ENCODE measurements around the gene FAT3.

Gene FAT3

DNA sequence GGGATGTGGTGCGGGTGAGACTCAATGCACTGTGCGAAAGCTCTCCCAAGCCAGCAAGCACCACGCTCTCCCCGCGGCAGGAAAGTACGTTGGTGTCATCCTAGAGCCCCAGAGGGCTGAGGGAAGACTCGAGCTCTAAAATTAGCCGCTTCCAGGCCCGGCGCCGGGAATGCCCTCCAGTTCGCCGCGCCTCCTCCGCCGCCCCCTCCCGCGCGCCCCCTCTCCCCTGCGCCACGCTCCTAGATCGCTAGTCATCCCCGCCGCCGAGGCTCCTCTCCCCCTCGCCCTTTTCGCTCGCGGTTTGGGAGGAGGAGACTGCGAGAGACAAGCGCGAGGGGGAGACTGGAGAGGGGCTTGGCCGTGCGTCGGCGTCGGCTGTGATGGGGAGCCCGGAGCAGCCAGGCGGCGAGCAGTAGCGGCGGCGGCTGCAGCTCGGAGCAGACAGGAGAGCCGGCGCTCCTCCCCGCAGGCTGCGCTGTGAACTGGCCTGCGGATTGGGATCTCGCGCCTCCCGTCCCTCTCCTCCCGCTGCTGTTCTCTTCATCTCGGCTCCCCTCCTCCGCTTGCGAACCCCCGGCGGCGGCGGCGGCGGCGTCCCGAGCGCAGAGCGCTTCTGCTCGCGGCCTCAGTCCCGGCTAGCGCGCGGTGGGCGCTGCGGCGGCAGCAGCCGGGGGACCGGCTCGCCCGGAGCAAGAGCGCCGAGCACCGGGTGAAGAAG, at the start of gene FAT3:
TSS of gene FAT3 (plus strand) at position 412 of the 718 bp plus-strand sequence. CDS start 127,295 bp downstream, outside the sequence.
- no peak for FAIRE-seq

DNA sequence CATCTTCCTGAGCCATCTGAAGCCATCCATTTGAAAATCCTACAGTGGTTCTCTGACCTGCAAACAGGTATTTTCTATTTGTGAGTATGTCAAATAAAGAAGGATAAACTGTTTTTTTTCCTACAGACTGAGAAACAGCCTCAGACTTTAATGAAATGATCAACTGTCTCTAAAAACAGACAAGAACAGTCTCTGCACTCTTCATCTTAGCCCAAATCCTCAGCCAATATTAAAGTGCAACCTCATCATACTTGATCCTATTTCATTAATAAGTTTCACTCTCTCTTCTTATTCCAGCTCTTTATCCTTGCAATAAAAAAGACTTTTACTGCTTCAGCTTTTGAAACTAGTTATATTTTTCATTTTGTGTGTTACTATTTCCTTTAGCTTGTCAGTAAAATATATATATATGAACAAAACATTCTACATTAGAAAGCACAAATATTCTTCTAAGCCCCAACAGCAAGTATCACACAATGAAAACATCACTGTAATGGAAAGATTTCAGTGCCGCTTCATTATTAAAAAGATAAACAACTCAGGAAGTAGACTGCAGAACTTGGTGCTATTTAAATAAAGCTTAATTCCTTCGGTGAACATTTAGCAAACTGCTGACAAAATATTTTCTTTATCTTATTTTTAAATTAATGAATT, 45.5 kb upstream of the FAT3 start:
- no peak for FAIRE-seq

DNA sequence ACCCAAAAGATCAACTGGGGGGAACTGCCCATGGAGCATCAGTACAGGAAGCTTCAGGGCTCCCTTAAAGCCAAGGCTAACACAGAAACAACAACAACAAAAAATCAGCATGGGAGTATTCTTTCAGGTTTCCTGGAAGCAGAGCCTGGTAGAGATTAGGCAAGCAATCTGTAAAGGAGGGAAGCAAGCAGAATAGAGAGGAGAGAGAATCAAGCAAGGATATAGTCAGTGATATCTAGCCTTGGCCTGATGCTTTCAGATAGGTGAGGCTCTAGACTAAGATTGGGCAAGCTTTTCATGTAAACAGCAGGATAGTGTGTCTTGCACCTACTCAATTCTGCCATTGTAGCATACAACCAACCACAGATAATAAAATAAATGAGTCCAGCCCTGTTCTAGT, 44.4 kb upstream of the FAT3 start:
- FAIRE-seq, result no peak

DNA sequence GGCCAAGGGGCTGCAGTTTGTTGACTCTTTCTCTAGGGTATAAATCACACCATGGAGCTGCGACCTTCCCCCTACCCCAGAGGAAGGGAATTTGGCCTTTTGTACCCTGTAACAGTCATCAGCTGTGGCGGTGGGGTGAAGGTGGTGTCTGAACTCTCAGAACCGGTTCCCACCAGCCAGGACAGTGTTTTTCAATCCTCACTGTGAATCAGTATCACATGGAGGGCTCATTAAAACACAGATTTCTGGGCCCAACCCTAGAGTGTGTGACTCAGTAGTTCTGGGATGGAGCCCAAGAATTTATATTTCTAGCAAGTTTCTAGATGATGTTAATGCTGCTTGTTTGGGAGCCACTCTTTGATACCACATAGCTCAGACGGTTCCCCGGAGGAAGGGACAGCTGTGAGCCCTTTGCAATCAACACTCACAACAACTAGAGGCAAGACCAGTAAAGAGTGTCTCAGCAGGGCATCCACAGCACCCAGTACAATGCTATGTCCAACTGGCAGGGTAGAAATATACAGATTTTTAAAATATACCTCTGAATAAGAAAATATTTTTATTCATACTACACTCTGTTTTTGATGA, 43.9 kb upstream of the FAT3 start:
- FAIRE-seq, result no peak

DNA sequence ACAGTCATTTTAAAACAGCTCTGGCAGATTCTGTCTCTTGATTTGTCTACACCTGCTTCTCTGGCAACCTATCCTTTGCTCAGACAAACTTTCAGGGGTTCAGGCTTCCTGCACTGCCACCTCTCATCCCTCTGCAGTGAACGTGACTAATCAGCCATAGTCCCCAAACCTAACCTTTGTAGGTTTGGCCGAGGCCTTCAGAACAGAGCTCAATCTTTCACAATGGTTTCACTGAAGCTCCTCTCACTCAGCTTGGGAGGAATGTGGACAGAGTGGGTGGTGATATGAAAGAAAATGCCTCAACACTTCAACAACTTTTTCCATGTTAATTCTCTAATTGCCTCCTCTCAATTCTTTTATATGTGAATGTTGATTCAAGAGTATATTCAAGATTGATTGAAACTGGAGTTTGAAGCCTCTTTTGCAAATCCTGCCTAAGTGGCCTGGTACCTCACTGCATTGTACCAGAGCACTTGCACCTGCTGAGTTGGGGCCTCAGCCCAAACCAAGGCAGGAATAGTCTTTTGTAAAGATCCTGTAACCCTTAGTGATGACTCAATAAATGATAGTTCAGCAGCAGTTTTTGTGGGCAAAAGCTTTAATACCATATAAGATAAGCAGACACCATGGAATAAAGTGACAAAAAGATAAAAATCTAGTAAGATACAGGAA, 33.9 kb upstream of the FAT3 start:
- no peak for FAIRE-seq

DNA sequence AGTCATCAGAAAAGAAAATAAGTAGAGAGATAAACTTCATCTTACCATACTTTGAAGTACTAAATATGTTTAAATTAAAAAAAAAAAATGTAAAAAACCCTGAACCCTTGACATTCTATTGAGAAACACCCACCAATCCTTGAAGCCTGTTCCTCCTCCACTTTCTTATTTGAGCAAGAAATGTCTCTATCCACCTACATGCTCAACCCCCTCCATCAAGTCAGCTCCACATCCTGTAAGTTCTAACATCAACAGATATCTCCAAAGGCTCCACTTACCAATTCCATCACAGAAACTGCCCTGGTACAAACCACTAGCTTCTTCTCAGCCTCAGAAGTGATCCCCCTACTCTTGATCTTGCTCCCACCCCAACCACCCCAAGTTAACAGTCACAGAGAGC, 32.5 kb upstream of the FAT3 start:
- no peak for FAIRE-seq

DNA sequence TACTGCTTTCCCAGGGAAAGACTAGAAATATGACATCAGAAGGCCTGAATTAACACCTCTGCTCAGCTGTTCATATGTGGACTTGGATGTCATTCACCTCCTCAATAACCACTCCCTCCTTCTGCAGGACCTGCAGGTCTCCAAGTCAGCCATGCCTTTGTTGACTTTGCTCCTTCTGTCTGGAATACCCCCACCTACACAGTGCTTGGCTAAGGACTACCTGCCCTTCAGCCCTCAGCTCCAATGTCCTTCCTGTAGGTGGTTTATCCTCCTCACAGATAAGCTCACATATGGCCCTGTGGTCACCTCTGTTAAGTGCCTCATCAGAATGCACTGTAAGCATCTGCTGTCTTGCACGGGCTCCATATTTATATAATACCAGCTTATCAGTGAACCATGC, 26.4 kb upstream of the FAT3 start:
- FAIRE-seq, result no peak

DNA sequence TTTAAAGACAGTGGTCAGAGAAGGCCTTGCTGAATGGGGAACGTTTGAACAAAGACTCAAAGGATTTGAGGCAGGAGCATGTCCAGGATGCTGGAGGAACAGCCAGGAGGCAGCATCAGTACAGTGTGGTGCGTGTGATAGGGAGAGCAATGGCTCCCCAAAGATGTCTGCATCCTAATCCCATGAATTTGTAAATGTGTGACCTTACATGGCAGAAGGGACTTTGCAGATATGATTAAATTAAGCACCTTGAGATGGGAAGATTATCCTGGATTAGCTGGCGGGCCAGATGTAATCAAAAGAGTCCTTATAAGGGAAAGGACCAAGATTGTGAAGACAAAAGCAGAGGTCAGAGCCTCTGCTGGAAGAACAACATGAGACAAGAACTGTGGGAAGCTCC, 24.6 kb upstream of the FAT3 start:
- FAIRE-seq, result no peak

DNA sequence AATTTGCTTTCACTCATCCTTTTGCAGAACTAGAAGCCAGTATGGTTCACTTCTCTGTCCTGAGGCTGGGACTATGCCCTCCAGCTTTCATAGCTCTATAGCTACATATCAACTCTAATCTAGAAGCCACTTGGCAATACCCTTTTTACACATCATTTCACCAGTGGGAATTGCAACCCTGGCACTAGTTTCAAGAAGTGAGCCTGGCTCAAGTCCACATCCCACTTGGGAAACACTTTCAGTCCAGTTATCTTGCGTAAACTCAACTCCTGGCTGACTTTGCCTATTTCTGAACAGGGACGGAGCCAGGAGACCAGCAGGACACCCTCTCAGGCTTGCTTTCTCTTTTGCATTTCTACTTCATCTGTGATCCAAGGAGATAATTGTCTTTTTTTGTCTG, 19.9 kb upstream of the FAT3 start:
- FAIRE-seq, result no peak

DNA sequence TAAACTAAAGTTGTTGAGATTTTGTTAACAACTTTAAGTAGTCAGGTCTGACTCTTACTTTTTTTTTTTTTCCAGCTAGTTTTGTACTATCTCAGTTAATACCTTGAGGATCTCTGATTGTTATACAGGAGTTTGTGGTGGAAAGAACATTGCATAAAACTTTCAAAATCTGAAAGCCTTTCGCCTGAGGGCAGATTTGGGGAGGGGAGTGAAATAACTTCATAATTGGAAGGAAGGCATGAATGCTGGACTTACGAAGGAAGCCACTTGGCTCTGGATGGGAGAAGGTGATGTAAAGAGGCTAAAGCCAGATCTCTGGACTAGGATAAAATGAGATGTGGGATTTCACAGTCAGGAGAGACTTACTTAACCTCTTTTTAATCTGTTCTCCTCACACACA, 18.2 kb upstream of the FAT3 start:
- no peak for FAIRE-seq

DNA sequence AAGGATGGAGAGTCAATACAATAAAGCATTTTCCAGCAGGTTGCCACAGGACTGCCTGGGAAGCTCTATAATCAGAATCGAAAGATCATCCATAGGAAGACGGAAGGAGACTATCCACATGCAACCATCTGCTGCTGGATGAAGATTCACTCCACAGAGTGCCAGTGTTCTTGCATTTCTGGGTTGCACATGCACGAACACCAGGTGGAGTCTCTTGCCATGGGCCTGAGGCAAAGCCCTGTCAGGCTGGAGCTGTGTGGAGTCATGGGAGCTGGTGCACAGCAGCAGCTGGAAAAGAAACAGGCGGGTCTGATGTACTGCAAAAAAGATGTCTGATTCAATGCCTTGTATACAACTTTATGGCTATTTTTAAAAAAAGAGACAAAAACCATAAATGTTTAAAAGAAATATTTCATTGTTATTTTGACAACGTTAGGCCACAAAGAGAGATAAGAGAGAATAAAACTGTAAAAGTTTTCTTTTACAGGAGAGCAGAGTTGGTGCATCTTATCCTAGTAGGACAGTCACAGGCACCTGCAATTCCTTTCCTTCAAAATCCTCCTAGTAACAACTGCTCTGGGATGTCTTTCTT, 12.9 kb upstream of the FAT3 start:
- no peak for FAIRE-seq

DNA sequence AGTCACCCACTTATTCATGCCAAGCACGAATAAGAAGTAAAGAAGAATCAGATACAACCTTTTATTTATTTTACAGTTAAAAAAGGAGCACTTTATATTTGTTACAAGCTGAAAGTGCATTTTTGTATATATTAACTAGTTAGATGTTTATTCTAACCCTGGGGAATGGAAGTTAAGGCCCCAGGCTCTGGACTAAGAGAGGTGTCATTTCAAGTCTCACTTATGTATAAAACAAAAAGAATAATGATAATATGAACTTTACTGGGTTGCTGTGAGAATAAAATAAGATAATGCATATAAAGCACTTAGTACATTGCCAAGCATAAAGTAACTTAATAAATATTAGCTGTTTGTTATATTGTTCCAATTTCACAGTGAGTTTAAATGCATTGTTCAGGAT, 12.1 kb upstream of the FAT3 start:
- FAIRE-seq, result no peak

DNA sequence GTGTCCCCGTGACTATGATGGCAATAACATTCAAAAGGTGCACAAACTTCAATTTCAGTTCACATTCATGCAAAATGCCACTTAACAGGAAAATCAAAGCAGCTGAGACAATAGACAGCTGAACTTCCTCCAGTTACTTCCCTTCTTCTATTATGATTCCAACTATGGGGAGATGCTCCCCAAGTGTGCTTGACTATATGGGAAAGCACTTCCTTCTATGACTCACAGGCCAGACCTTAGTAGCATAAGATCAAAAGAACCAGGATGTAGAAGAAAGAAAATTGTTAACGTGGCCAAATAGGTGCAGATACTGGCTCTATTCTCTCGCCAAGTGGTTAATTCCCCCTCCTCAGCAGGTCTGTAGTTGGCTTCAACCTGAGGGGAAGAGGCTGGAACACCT, 7.8 kb upstream of the FAT3 start:
- FAIRE-seq, result no peak

DNA sequence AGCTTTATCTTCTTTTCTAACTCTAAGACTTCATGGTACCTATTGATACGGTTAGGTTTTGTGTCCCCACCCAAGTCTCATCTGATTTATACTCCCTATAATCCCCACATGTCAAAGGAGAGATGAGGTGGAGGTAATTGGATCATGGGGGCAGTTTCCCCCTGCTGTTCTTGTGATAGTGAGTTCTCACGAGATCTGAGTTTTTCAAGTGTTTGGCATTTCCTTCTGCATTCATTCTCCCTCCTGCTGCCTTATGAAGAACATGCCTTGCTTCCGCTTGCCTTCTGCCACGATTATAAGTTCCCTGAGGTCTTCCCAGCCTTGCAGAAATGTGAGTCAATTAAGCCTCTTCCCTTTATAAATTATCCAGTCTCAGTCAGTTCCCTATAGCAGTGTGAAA, 5.1 kb upstream of the FAT3 start:
- FAIRE-seq, result no peak

DNA sequence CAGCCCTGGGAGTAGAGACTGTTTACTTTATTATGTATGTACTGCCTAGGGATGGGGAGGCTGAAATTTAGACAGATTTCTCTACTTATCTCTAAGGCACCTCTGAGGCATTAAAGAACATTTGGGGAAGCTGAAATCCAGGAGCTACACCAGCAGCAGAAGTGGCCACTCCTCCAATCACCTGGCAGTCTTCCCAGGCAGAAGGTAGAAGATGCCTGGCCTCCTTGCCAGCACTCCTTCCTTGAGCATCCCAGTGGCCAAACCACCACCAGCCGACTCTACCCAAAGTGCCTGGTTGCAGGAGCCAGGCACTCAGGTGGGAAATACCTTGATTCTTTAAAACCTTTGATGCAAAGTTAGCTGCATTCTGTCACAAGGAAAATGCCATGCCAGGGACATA, 1.9 kb upstream of the FAT3 start:
- FAIRE-seq, result no peak

DNA sequence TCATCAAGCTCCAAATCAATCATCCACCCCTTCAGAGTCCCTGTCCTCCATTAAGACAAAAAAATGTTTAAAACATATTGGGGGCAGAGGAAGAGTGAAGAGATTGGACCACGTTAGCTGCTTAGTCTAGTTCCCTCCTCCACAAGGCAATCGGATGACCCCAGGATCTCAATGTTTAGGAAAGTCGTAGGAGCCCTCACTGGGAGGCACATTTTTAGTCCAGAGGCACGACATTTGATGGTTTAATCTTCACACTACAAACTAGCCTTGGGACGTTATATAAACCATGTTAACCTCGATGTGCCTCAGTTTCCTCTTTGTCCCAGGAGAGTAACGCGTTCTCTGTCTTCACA, 588 bp upstream of the FAT3 start:
- no peak for FAIRE-seq

DNA sequence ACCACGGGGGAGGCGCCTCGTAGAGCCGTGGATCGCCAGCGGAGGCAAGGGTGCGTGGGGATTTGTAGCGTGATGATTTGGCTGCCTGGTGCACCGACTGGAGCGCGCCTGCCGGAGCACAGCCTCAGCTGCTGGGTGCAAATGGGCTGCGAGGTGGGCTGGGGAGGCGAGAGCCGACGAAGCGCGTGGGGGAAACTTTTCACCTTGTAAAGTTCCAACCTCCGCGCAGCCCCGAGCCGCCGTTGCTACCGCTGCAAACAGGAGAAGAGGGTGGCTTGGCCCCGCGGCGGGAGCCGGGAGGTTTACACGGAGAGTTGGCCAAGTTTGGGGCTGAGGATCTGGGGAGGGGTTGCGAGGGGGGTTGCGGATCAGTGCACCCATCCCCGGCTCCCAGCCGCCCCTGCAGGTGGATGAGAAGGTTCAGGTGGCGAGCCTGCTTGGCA, 528 bp downstream of the FAT3 start:
- no peak for FAIRE-seq

DNA sequence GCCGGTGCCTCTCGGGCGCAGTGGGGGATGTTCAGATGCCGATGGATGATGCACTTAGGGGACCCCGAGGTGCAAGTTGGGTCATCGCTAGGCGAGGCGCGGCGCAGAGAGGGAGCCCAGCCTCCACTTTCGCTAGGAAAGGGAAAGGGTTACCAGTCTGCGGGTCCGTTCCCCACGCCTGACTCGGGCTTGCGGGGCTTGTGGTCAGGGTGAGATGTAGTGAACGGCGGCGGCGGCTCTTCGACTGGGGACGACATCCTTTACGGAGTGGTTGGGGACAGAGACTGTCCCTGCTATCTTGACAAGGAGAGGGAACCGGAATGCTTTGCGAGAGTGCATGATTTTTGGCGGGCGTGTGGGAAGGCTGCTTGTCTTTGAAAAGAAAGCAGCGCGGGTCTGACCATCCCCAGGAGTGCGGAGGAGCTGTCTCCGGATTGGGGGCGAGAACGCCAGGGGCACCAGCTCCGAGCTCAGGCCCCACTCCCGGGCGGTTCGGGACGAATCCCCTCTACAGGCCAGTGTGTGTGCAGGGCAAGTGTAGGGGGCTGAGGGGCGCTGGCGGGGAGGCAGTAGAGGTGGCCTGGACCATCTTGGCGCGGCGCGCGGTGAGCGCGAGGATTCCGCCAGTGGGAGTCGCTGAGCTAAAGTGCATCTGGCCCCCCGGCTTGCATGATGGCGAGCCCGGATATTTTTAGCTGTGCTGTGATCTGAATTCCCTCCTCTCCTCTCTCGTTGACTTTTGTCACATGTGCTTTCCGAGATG, 1.1 kb downstream of the FAT3 start:
- no peak for FAIRE-seq

DNA sequence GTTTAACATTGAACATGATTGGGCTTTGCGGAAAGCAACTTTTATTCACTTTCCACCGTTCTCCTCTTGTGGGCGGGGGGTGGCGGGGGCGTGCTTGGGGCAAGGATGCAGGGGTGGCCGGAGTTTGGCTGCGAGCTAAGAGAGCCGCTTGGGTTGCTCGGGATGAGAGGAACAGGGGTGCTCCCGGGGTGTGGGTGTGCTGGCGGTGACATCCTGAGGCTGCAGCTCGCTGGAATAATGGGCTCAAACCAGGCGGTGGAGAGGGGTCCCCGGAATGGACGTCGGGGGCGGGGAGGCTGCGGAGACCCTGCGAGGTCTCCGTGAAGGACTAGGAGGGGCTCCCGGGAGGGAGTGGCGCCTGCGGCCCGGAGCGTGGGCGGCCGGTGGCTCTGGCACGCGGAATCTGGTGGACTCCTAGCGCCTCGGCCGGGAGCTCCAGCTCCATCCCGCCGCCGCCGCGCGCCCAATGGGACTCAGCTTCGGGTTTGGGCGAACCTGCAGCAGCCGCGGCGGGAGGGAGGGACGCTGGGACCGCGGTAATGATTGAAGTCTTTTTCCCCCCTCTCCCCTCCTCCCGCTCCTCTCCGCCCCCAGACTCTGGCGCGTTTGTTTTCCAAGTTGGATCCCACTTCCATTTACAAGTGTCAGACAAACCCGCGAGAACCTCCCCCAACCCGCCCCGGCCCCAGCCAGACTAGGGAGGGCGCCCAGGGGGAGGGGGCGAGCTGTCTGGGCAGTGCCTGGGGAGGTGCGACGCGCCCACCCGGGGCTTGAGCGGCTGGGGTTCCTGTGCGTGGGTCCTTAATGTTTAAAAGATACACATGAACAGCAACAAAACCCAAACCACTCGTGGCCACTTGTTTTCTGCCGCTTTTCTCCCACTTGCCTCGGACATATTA, 2.0 kb downstream of the FAT3 start:
- no peak for FAIRE-seq

DNA sequence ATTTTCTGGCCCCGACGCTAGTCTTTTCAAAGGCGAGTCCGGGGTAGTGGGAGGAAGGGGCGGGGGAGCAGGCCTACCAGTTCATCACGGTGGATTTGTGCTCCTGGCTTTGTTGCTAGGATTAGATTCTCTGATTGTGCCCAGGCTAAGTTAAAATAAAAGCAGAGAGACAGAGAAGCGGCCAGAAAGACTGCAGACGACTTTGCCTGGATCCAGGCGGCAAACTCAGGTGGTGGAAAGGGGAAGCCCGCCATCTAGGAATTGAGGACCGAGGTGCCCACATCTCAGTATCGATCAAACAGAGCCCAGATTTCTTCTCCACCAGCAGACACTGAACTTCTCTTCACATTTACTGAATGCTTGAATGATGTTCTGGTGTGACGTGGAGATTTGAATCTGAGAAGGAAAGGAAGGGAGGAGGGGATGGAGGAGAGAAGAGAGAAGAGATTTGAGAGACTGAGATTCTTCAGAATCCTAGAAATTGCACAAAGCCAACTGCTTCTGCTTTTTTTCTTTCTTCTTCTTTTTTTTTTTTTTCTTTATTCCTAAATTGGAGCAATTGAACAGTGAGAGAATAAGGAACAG, 2.7 kb downstream of the FAT3 start:
- FAIRE-seq, result no peak

All from colon (tissue), 2 donors.